Measurements from ENCODE around the gene EPHA8.

EPHA8 gene

DNA sequence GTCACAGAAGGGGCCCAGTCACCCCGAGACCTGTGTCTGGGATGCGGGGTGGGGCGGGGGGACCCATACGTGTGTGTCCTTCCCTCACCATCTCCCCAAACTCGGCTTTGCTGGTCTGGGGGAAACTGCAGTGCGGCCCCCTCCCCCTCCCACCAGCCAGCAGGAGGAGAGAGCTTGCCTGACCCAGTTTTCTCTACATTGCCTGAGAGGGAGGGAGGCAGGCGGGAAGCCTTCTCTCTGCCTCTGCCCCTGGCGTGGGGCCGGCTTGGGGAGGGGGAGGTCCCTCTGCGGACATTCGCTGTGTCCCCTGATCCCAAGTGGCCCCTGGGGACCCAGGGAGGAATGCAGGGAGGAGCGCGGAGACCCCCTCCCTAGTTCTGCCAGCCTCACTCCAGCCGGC lies 3.9 kb downstream of the EPHA8 start:
- no peak for DNase-seq (ENCODE audit: low read depth)

GRCh38 chr1:22567994-22568393 lies 4.7 kb downstream of the EPHA8 start:
- no peak for DNase-seq (ENCODE audit: low read depth)

DNA sequence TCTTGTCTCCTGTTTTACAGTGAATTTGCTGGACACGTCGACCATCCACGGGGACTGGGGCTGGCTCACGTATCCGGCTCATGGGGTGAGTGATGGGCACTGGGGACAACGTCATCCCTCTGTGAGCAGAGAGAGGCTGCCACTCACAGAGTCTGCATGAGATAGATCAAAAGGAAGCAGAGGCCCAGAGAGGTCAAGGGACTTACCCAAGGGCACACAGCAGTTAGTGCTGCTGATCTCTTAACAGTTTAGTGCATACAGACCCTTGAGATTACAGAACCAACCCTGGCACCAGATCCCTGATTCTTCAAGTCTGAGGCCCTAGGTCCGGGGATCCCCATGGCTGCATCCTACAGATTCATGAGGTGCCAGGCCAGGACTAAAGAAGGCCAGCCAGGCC lies 6.0 kb downstream of the EPHA8 start:
- no peak for DNase-seq (ENCODE audit: low read depth)

- DNase-seq (ENCODE audit: low read depth), result no peak
Measured at GRCh38 chr1:22570140-22570909, 7.0 kb downstream of the EPHA8 start.

- DNase-seq (ENCODE audit: low read depth), result no peak
Measured at GRCh38 chr1:22572818-22573217, 9.5 kb downstream of the EPHA8 start.

DNA sequence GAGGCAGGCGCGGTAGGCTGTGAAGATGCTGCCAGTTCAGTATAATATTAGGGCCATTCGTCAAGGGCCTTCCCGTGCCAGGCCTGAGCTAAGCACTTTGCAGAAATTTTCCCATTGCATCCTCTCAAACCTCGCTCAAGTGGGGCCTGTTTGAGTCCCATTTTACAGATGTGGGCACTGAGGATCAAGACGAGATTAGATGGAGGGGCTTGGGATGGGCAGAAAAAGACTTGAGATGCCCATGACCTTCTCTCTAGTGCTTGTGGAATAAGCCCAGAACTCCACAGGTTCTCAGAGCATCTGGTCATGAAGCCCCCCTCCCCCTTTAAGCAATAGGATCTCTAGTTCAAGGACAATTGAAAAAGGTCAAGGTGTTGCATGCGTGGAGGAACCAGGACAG lies 9.9 kb downstream of the EPHA8 start:
- DNase-seq (ENCODE audit: low read depth), result no peak

DNA sequence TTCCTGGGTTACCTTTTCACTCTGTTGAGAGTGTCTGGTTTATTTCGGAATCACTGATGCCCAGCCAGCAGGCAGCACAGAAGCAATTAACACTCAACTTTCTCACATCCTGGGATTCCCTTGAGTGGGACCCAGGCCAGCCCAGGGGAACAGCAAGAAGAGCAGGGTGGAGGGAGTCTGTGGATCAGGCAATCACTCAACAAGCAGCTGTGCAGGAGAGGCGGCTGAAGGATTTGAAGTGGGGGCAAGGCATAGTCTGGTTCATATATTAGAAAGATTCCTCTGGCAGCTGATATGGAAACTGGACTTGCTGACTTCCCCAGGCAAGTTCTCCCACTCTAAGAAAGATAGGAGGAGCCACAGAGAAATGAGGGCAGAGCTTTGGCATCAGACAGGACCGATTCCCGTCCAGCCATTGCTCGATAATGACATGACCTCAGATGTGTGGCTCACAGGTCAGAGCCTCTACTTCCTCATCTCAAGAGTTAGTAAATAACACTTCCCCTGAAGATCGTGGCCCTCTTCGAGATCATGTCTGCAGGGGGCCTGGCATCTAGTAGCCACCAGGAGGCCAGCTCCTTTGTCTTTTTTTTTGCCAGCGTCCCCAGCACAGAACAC lies 12.4 kb downstream of the EPHA8 start:
- no peak for DNase-seq (ENCODE audit: low read depth)

- DNase-seq (ENCODE audit: low read depth), result no peak
Measured at GRCh38 chr1:22576150-22576544, 12.9 kb downstream of the EPHA8 start.

DNA sequence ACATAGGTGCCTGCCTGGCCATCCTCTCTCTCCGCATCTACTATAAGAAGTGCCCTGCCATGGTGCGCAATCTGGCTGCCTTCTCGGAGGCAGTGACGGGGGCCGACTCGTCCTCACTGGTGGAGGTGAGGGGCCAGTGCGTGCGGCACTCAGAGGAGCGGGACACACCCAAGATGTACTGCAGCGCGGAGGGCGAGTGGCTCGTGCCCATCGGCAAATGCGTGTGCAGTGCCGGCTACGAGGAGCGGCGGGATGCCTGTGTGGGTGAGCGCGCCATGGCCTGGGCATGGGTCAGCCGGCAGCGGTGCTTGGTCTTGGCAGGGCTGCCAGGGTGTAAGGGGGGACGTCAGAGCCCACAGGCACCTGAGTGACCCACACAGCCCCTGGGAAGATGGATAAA lies 13.3 kb downstream of the EPHA8 start:
- no peak for DNase-seq (ENCODE audit: low read depth)

DNA sequence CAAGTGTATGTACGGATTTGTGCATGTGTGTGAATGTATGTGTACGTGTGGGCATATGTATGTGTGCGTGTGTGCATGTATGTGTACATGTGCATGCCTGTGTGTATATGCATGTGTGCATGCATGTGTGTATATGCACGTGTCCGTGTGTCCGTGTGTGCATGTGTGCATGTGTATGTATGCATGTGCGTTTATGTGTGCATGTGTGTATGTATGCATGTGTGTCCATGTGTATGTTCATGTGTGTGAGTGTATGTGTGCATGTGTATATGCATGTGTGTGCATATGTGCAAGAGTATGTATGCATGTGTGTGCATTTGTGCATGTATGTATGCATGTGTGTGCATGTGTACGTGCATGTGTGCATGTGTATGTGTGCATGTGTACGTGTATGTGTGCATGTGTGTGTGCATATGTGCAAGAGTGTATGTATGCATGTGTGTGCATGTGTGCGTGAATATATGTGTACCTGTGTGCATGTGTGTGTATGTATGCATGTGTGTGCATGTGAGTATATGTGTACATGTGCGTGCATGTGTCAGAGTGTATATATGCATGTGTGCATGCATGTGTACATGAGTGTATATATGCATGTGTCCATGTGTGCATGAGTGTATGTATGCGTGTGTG lies 15.6 kb downstream of the EPHA8 start:
- no peak for DNase-seq (ENCODE audit: low read depth)

- no peak for DNase-seq (ENCODE audit: low read depth)
Measured at GRCh38 chr1:22579541-22580155, 16.4 kb downstream of the EPHA8 start.

GRCh38 chr1:22582661-22583635 lies 19.7 kb downstream of the EPHA8 start:
- no peak for DNase-seq (ENCODE audit: low read depth)

DNA sequence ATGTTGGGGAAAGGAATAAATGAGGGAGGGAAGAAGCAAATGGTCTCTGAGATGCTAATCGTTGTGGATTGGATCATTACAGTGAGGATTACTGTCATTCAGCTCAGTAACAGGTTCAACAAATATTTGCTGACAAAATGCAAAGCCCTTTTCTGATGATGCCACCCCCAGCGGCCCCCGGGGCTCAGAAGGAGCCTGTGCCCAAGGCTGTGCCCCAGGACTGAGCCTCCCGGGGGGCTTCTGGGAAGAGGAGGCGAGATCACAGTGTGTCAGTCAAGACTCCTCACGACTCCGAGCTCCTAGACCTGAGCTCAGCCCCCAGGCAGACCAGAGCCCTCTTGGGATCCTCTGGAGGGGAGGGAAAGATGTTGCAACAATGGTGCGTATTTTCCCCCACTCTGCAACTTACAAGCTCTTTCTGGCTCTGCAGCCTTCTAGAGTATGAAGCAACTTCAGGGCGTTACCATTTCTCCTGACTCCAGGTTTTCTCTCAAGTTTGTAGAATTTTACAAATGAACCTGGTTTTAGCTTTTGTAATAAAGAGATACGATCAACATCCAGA lies 20.8 kb downstream of the EPHA8 start:
- DNase-seq (ENCODE audit: low read depth), result no peak

- DNase-seq (ENCODE audit: low read depth), result no peak
Measured at GRCh38 chr1:22584970-22585369, 21.7 kb downstream of the EPHA8 start.

DNA sequence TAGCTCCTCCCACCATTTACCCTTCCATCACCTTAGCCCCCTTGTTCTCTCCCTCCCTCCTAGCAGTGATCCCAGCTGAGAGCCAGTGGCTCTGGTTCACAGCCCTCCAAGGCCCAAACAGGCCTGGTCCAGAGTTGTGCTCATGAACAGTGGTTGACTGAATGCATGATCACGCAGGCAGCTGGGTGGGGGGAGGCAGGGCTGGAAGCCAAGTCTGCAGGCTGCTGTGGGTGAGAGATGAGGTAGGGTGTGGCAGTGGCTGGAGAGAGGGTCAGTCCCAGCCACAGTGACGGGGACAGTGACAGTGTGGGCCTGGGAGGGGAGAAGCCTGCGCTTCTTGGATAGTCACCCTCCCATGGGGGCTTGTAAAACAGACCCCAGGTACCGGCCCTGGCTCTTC lies 22.2 kb downstream of the EPHA8 start:
- DNase-seq (ENCODE audit: low read depth), result no peak

DNA sequence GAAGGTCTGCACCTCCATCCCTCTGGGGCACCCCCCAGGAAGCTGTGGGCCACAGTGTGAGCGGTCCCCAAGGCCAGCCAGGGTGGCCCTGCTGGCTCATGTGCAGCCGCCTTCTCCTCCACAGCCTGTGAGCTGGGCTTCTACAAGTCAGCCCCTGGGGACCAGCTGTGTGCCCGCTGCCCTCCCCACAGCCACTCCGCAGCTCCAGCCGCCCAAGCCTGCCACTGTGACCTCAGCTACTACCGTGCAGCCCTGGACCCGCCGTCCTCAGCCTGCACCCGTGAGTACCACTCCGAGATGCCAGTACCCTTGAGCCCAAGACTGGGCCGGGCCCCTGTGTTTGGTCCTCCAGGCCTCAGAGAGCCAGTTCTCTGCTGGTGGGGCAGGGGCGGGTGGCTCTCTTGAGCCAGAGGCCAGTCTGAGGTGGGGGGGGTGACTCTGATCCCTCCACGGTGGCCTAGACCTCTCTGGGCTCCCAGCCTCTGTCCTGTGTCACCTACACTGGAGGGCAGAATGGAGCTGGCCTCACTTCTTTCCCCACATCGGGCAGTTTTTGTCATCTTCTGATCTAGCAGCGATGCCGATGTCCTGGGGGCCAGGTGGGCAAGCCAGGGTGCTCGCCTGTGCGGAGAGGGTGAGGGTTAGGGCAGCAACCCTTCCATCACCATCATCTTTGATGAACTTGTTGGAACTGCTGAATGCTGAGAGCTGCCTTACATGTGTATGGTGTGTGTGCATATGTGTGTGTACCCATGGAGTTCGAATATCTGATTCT lies 23.3 kb downstream of the EPHA8 start:
- DNase-seq (ENCODE audit: low read depth), result no peak

DNA sequence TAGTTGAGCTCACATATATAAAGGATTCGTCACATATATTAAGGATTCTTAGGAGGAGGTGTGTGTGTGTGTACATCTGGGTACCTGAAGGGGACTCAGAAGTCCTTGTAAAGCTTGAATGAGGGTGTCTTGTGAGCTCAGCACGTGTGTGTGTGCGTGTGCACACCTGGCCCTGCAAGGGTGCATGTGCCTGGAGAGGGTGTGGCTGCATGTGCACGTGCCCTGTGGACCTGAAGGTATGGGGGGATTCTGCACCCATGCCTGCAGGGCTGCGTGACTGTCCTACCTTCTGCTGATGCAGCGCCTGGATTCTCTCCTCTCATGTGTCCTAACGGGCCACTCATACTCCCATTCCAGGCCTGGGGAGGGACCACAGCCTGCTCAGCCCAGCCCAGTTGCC lies 24.0 kb downstream of the EPHA8 start:
- DNase-seq (ENCODE audit: low read depth), result no peak

- DNase-seq (ENCODE audit: low read depth), result no peak
Measured at GRCh38 chr1:22588899-22589422, 25.7 kb downstream of the EPHA8 start.

- DNase-seq (ENCODE audit: low read depth), result no peak
Measured at GRCh38 chr1:22591576-22591975, 28.3 kb downstream of the EPHA8 start.

DNA sequence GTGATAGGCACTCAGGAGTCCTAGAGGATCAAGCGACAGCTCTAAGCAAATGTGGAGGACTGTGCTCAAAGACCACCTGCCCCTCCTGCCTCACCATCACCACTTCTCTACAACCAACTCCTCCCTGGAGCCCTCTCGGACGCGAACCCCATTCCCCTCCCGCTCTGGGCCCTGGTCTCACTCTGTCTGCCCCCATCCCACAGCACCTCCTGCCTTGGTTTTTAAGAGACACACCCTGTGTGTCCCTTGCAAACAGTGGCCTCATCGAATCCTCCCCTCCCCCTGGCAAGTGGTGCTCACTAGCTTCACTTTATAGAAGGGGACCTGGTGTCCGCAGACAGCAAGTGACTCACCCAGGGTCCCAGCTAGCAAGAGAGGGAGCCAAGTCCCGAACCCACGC lies 28.8 kb downstream of the EPHA8 start:
- no peak for DNase-seq (ENCODE audit: low read depth)

Data from activated T-helper 1 cell treated with Interleukin-2 at 50 U/mL for 16 hours (primary cell).